HTR-8/SVneo (cell line): ENCODE data around the gene CNTN4.

Experiments
- DNase-seq: peaks from one replicate; pipeline ENCODE4 v3.0.0; 2011; ENCODE audit warnings: low spot score, mixed read lengths; ENCODE audit not compliant: insufficient read length
- FAIRE-seq: peaks from 2 replicates; lab custom pipeline; 2011; peaks lifted over from hg19 to GRCh38; lab: Jason Lieb, UNC

Gene CNTN4

DNA sequence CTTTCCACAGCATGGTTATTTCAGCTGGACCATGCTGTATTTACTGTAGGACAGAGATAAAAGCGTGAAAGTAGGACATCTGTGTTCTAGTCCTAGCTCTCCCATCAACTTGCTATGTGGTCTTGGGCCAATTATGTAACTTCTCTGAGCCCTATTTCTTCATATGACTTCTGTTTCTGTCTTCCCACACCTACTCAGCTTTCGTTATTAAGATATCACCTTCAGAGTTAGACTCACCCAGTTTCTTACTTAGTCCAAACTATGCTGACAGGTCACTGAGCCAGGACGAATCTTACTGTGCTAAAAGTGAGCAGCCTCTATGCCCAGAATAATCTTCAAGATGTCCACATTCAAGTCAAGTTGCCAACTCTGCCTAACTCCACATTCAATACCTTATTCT is 727.8 kb downstream of the CNTN4 start:
- DNase-seq (no peak), FAIRE-seq (no peak)

DNA sequence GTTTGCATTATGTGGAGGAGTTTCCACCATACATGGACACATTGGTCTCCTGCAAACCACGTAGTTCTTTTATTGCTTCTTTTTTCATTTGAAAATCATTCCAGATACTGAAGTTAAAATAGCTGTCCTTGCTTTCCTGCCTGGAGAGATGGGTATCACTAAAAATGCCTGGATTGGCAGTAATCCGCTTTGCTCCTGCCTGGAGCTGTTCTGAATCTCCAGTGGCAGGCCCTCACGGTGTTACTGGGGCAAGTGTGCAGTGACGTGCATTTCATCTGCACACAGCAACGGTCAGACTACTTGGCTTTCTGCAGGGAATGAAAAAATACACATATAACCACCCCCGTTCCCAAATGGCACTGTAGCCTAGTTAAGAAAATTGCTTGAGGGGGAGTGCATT is 738.6 kb downstream of the CNTN4 start:
- FAIRE-seq (no peak), DNase-seq (no peak)

DNA sequence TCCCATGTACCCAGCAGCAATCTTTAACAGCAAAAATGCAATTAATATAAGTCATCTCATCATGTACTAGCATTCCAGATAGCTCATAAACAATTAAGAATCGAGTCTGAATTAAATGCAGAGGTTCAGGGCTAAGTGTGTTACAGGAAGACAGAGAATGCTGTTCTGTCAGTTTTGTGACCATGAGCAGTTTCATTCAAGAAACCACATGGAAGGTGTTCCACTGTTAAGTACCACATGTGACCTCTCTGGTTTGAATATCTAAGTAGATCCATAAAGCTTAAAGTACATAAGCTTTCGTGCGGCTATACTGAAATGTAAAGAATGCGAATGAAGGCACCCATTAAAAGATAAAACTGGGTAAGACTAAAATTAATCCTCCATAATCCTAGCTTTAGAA is 739.2 kb downstream of the CNTN4 start:
- no peak for FAIRE-seq

DNA sequence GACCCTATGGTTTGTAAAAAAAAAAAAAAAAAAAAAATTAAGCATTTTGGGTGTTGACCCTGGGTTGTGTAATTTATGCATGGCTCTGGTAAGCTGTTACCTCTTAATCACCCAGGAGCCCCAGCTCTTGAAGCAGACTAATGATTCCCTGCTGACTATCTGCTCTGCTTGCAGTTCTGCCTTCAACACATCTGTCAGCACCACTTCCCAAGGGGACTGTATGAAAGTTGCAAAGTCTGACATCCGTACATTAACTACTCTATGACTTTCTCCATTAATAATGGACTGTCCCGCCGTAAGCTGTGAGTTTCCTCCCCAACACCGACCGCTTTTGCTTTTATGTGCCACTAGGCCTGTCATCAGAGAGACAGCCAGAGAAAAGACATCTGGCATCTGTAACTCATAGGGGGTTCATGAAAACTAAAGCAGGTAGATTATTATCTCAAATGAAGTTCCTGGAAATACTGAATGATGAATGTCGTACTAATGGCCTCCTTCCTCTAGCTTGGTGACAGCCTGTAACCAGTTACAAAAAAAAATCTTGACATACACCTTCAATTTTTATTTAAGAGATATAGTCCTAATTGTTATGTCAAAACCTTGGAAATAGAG is 740.0 kb downstream of the CNTN4 start:
- DNase-seq (no peak), FAIRE-seq (no peak)

More for the DNA sequence above, 739.2 kb downstream of the CNTN4 start:
- DNase-seq, result no peak

DNA sequence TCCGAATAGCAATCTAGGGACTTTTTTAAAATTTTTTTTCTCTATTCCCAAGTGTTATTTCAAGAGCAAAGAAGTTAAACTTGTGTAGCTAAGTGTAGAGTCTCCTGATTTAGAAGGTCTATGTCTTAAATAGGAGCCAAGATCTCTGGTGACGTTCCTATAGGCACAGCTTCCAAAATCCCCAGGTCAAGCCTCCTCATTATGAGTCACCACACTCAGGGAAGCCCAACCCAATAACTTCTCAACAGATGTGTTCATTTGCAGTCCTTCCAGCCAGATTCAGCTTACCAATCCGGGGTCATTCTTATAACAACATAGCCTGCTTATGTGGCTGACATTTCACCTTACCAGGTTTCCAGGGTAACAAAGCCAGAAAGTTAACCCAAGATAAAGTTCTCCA is 741.2 kb downstream of the CNTN4 start:
- FAIRE-seq (no peak), DNase-seq (no peak)

DNA sequence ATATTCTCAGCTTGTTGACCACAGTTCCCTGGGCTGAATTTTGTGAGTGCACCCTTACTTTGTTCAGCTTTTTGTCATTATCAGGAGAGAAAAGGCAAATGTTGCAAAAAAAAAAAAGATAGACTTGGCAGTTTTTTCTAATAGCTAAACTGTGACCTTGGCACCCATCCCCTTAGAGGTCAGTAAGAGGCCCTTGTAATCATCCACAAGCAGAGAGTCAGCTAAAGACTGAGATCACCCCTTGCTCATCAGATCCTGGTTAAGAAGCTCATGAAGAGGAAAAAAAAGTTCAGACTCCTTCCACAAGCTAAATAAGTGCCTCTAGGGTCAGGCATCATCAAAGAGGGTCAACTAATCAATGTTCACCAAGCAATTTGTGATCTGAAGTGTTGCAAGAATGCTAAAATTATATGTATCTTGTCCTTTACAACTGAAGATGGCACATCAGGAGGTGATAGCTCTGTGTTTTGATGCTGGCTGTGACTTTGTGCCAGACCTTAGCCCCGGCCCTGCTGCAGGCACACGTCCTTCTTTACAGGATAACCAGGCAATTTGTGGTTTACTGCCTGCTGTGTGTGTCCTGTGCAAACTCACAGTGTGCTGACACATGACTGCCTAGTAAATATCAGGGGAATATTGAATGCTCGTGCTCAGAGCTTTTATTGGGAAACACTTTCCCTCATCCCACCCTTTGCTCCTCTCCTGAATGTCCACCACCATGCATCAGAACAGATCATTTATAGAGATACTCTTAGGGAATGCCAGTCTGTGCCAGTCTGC is 748.6 kb downstream of the CNTN4 start:
- no peak for FAIRE-seq
- DNase-seq, result no peak

DNA sequence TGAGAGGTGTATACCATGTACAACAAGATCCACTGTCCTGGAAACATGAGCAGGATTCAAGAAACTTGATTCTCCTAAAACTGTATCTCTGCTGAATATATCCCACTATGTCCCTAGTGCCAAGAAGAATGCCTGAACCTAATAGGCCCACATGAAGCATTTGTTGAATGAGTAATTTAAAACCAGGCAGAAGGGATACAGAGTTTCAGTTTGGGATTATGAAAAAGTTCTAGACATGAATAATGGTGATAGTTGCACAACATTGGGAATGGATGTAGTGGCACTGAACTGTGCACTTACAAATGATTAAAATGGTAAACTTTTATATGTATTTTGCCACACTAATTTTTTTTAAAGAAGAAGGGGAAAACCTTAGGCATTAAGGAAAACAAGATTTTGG is 750.4 kb downstream of the CNTN4 start:
- DNase-seq, result no peak
- FAIRE-seq, result no peak

DNA sequence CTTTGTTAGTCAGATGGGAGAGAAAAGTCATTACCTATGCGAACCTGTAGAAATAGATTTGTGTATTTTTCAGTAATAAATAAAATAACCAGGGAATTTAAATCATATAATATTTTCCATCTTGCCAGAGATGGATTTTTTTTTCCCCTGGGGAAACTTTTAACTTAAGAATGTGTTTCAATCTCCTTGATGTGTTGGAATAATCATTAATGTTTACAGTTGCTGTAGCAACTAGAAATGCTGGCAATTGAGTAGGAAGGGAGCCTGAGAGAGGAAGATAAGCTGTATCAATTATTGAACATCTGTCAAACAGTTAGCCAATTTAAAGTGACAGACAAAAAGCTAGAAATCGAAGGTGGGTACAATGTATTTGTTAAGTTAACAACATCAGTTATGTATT is 752.0 kb downstream of the CNTN4 start:
- FAIRE-seq (no peak), DNase-seq (no peak)

DNA sequence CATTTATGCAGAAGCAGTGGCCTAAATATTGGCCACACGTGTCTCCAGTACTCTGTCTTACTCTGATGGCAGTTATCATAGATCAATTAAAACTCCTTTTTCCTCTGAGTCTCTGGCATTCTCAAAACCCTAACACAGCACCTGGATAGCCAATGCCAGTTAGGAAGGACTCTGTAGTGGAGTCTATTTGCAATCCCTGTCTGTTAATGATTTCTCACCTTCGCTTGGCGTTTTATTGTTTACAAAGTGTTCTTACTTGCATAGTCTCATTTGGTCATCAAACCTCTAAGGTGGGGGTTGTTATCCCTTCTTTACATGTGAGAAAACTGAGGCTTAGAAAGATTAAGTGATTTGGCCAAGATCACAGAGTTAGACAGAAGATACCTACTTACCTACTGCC is 752.7 kb downstream of the CNTN4 start:
- no peak for FAIRE-seq

DNA sequence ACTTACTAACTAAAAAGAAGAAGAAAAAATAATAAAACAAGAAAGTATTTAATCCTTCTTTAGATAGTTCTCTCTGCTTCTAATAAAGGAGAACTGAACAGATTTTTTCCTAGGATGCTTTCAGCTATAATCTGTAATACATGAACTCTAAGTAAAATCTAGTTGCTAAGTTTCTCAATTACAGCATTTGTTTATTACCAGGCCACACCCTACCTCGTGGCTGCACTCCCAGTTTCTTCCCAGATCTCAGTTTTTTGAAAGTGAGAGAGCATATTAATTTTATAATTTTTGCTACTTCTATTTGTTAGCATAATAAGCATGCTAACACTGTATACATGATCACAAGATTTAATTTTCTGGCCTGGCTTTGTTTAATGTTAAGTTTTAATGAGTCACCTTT is 753.2 kb downstream of the CNTN4 start:
- FAIRE-seq (no peak), DNase-seq (no peak)

More for the DNA sequence above, 752.7 kb downstream of the CNTN4 start:
- DNase-seq, result no peak

DNA sequence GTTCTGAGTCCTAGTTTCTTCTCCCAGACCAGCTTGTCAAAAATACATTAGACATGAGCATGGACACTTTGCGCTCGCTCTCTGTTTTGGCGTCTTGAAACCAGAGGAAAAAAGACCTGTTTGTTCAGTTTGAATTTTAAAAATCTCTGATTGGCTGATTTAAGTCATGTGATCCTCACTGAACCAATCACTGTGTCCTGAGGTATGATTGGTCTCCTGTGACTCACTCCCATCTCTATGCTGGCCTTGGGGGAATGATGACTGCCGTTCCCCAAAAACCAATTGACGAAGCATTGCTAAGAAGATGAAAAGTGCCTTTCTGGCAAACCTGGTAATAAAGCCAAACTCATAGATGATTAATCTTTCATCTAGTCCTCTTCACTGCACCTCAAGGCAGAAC is 755.0 kb downstream of the CNTN4 start:
- no peak for FAIRE-seq
- no peak for DNase-seq

DNA sequence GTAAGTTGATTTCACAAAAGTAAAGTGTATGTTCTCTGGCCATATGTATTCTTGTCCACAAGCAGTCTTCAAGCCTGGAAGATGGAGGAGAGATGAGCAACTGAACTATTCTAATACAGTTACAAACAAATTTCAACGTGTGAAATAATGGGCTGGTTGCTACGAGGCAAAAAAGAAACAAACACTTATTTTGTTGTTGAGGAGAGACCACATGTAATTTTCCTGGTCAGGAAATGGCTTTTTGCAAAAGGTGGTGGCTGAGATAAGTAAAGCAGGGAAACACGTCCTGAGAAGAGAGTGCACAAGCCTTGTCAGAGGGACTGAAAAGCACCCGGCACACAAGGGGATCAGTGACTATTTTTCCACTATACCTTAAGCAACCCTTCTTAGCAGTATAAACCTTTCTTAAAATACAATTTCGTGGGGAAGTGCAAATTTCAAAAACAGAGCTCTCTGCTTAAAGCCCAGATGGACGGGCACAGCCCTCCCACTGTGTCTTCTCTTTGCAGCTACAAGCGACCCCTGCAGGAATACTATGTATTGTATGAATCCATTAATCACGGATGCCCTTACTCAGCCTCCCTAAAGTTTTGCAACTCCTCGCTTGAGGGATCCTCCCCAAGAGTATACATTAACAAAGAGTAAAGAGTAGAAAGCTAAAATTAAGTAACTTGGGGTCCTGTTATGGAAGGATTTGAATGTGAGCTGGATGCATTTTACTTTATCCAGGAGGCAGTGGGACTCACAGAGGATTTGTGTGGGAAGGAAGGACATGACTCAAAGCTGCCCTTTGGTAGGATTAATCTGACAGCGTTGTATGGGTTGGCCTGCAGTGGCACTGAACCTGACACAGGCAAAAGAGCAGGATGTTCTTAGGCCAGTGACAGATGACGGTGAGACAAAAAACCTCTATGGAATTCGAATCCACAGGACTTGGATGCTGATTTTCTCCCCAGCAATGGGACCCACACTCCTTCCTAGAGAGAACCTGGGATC is 757.8 kb downstream of the CNTN4 start:
- FAIRE-seq (no peak), DNase-seq (no peak)

DNA sequence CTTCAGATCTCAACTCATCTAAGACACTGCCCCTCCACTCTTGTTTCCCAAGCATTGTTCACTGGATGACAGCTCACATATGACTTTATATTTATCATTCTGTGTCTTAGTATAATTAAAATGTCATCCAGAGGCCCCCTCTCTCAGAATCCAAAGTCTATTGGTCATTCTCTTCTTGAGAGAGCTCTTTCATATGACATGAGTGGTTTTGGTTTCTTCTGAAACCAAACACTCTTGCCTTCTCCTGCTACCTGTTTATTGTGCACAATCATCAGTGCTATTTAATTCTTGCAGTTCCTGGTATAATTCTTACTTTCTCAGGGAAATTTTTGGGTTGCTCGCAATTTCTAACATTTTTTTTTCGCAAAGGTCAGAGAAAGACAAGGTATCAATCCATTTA is 762.0 kb downstream of the CNTN4 start:
- FAIRE-seq, result no peak

DNA sequence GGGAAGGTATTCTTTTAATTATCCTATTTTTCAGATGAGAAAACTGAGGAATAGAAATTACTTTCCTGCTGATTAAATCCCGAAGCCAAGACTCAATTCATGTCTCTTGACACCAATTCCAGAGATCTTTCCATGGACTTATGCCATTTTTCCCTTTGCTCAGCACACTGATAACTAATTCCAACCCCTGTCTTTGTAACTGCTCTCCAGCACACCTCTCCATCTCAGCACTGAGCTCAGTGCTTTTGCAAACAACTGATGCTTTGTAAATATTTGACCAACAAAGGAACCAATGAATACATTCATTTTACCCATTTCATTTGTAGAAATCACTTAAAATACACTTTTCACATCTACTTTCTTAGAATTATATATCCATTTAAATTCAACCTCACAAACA is 762.5 kb downstream of the CNTN4 start:
- FAIRE-seq (no peak), DNase-seq (no peak)

More for the DNA sequence above, 762.0 kb downstream of the CNTN4 start:
- DNase-seq, result no peak

DNA sequence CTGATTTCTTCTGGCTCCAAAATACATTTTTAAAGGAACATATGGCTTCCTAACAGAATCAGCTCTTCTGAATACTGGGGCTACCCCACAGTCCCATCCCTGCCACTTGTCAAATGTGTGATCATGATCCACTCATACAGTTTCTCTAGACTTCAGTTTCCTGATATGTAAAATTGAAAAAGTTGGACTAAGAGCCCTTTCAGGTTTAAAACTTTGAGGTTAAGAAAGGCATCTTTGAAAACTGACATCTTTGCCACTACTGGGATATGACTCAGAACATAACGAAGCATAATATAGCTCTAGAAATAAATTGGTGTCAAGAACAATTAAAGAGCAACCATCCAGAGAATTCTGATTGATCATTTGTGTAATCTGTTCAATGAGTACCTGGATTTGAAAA is 763.3 kb downstream of the CNTN4 start:
- no peak for DNase-seq
- FAIRE-seq, result no peak

DNA sequence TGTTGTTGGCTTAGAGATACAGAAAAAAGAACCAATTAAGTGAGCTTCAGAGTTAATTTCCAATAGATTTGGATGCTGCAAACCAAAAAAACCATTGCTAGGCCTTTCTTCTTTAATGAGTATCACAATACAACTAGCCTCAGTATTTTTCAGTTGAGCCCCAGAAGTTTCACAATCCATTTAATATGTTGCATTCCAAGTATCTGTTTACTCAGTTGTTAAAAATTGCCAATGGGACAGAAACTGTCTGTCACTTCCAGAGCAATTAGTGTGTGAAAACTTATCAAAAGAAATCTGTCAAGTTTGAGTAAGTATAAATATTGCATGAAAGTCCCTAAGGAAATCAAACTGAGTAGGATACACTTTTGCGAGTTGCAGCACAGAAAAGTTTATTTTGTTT is 763.7 kb downstream of the CNTN4 start:
- DNase-seq, result no peak
- no peak for FAIRE-seq

DNA sequence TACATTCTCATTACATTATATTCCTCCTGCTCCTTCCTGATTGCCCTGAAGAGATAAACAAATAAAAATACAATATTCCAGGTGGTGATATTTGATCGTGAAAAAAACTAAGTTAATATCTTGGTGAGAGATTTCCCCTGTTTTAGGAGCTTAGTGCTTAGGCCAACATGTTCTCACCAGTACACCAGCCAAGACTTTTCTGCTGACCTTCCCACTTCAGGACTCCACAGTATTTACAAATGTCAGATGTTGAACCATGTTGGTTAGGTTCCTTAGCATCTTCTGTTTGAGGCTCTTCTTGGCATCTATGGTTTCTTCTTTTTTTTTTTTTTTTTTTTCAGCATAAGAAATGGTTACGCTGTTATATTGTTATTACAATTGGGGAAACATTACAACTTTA is 764.5 kb downstream of the CNTN4 start:
- no peak for FAIRE-seq
- DNase-seq, result no peak

DNA sequence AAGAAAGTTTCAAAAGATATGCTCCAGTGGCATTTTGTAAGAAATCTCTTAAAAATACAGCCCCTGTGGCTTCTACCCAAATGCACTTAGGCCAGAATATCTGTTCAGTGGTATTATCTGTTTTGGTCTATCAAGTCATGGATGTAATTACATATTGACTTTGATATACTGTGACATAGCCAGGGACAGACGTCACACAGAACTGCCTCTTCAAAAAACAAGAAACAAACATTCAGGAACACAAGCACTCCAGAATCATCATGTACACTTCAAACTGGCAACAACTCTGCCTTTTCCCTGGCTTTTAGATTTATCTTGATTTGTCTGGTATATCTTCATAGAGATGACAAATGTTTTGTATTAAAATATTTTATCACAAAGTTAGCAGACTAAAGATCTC is 771.2 kb downstream of the CNTN4 start:
- DNase-seq (no peak), FAIRE-seq (no peak)

DNA sequence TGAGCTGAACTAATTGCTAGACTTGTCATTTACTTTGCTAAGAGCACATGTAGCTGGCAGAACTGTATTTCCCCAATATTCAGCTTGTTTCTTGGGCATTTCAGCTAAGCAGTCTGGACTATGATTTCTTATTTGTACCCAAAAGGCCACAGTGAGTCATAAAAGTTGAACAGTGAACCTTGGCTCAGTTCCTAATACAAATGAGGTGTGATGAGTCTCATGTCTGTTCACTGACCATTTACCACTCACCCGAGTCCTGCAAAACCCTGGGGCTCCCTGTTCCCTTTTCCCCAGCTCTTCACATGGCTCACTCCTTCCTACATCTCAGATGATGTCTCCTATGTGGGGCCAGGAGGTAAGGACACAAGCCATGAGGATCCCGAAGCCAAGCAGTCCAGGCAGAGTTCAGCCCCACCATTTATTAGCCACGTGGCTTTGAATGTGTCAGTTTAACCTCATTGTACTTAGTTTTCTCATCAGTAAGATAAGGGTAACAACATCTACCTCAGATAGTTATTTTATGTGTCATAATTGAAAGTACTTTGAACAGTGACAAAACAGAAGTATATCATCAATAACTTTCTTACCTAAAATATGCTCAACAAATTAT is 772.2 kb downstream of the CNTN4 start:
- FAIRE-seq (no peak), DNase-seq (no peak)

DNA sequence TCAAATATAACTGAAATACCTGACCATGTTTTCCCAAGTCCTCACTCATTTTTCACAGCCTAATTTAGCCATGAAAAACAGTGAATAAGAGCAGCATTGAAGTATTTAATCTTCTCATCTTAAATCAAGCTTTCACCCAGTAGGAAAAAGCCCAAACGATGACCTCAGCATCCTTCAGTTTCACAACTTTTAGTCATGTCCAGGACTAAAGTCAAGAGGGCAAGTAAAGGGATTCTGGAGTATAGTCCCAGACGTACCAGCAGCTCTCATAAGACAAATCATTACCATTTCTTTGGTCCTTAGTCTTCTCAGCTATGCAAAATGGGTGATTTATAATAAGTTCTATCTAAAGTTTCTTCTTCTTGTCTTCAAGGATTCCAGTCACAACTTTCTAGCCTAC is 774.2 kb downstream of the CNTN4 start:
- DNase-seq (no peak), FAIRE-seq (no peak)
